Prostate gland (tissue), 2 donors: ENCODE results near the gene CA5A.

Experiments
- CTCF ChIP-seq, 4 experiments: fragments of 200-600 bp in 2 of 4; fragments of 450-650 bp in 2 of 4; sonication (generic) in 2 of 4; IDR thresholded peaks; 1 replicate in 3 of 4; 2 replicates in 1 of 4; pipeline ENCODE4 v1.5.1; 2016 to 2019; ENCODE audit warnings: antibody characterized with exemption in 4 of 4, mild to moderate bottlenecking in 2 of 4, moderate library complexity in 2 of 4
- POLR2A ChIP-seq: fragments of 450-650 bp; IDR thresholded peaks from one replicate; pipeline ENCODE4 v1.6.1; 2016; ENCODE audit warnings: antibody characterized with exemption, mild to moderate bottlenecking
- POLR2AphosphoS5 ChIP-seq: sonication (generic); formaldehyde crosslinking; IDR thresholded peaks from one replicate; pipeline ENCODE4 v1.6.1; 2017; ENCODE audit warnings: antibody characterized with exemption

- TF ChIP-seq CTCF (IDR thresholded peaks at IDR 0.05), result no peak
- no peak for TF ChIP-seq POLR2AphosphoS5
- TF ChIP-seq POLR2A, result no peak
Measured at GRCh38 chr16:87948119-87948545, 11.8 kb upstream of the CA5A start.
